K562 (cell line): Measurements from ENCODE around the gene ABCD4. TPM values are rescaled to one million over a fixed set of nuclear protein-coding genes. Genes with fewer than 3 reads are reported as not detected.

ENCODE experiments used
- ATAC-seq: fragments of 200-7000 bp; cut with Tn5 transposase; 3 replicates; pipeline ENCODE4 v1.9.1; 2020; ENCODE audit warnings: moderate library complexity
- BruUV-seq: library from RNA; stranded (reverse); fragments of 400-500 nt; replicated peaks from 2 replicates; lab custom pipeline; 2021; lab: Mats Ljungman, UMichigan
- CTCF ChIA-PET: fragments of 300-600 bp; formaldehyde crosslinking; extraction: SDS; loops from one replicate; lab custom pipeline; 2021; ENCODE audit warnings: low intra/inter-chr PET ratio; lab: Yijun Ruan, JAX
- POLR2A ChIA-PET: fragments of 300-600, 350-650 bp; sonication (Branson Sonifier 250); formaldehyde crosslinking; extraction: SDS; loops from one replicate; lab custom pipeline; 2021; ENCODE audit warnings: antibody characterized with exemption, inconsistent platforms; lab: Yijun Ruan, JAX
- DNase-seq, 4 experiments: peaks; one replicate each; pipeline versions ENCODE4 v3.0.0 to v3.0.0-alpha.2; 2011 to 2018; ENCODE audit warnings: low spot score in 3 of 4, mixed read lengths in 3 of 4; ENCODE audit errors: extremely low read depth in 1 of 4
- FAIRE-seq: peaks from 2 replicates; lab custom pipeline; 2011; peaks lifted over from hg19 to GRCh38; lab: Jason Lieb, UNC
- H2AFZ ChIP-seq: 2 replicates; pipeline ENCODE4 v1.6.0; 2011; ENCODE audit warnings: low read depth, low read length, control low read depth, inconsistent platforms
- H3K27ac ChIP-seq: fragments of 200-600 bp; 3 replicates; pipeline ENCODE4 v1.8.0; 2011; ENCODE audit warnings: low read depth, mild to moderate bottlenecking, control low read depth, inconsistent platforms, low read length, moderate library complexity, mixed read lengths; ENCODE audit errors: extremely low read depth
- H3K27me3 ChIP-seq, 2 experiments: fragments of 300-600 bp in 1 of 2; 2 replicates in 1 of 2; 3 replicates in 1 of 2; pipeline versions ENCODE4 v1.6.0 to v1.8.0; 2011; ENCODE audit warnings: inconsistent platforms in 2 of 2, low read length in 2 of 2, mild to moderate bottlenecking in 1 of 2, mixed read lengths in 1 of 2, moderate library complexity in 1 of 2; ENCODE audit not compliant: control insufficient read depth in 2 of 2, insufficient read depth in 2 of 2
- H3K36me3 ChIP-seq: fragments of 300-600 bp; 3 replicates; pipeline ENCODE4 v1.8.0; 2011; ENCODE audit warnings: mild to moderate bottlenecking, low read length, inconsistent platforms; ENCODE audit not compliant: control insufficient read depth, insufficient read depth
- H3K4me1 ChIP-seq, 2 experiments: fragments of 200-600 bp in 1 of 2; replicated peaks in 1 of 2; 2 replicates in 1 of 2; 3 replicates in 1 of 2; pipeline versions ENCODE4 v1.5.1 to v1.8.0; 2011; ENCODE audit warnings: inconsistent platforms in 2 of 2, low read length in 2 of 2, mild to moderate bottlenecking in 1 of 2, mixed read lengths in 1 of 2, moderate library complexity in 1 of 2; ENCODE audit not compliant: control insufficient read depth in 2 of 2, insufficient read depth in 2 of 2
- H3K4me2 ChIP-seq: 2 replicates; pipeline ENCODE4 v1.6.1; 2011; ENCODE audit warnings: low read length, control low read depth, inconsistent platforms, mixed read lengths; ENCODE audit not compliant: insufficient read depth
- H3K4me3 ChIP-seq: fragments of 200-600 bp; sonication (generic), shearing (Covaris generic); 2 replicates; pipeline ENCODE4 v1.5.1; 2016; ENCODE audit warnings: control low read depth, inconsistent platforms
- H3K79me2 ChIP-seq: fragments of 200-600 bp; 3 replicates; pipeline ENCODE4 v1.8.0; 2011; ENCODE audit warnings: low read length, inconsistent platforms; ENCODE audit not compliant: control insufficient read depth, insufficient read depth
- H3K9ac ChIP-seq, 2 experiments: 2 replicates each; pipeline versions ENCODE4 v1.6.0 to v1.6.1; 2011; ENCODE audit warnings: low read depth in 2 of 2, low read length in 2 of 2, control low read depth in 1 of 2, inconsistent platforms in 1 of 2, mild to moderate bottlenecking in 1 of 2, mixed read lengths in 1 of 2; ENCODE audit not compliant: insufficient read depth in 1 of 2
- H3K9me1 ChIP-seq: one replicate; pipeline ENCODE4 v1.6.0; 2011; ENCODE audit warnings: inconsistent platforms, mild to moderate bottlenecking, low read length, moderate library complexity; ENCODE audit not compliant: control insufficient read depth, insufficient read depth
- H3K9me3 ChIP-seq: replicated peaks from 2 replicates; pipeline ENCODE4 v1.5.1; 2011; ENCODE audit warnings: low read depth, low read length, inconsistent platforms; ENCODE audit not compliant: control insufficient read depth, insufficient read depth
- H4K20me1 ChIP-seq: replicated peaks from 2 replicates; pipeline ENCODE4 v1.6.1; 2011; ENCODE audit warnings: low read length, inconsistent platforms, mixed read lengths; ENCODE audit not compliant: control insufficient read depth, insufficient read depth
- CXXC5 ChIP-seq: fragments of 250-450 bp; sonication (Bioruptor Pico); IDR thresholded peaks from 2 replicates; pipeline ENCODE4 v1.8.0; 2022; ENCODE audit warnings: inconsistent platforms, mild to moderate bottlenecking, moderate library complexity
- KAT8 ChIP-seq: fragments of 450-650 bp; IDR thresholded peaks from 2 replicates; pipeline ENCODE4 v1.6.1; 2016; ENCODE audit warnings: low read depth, mild to moderate bottlenecking
- NCOA2 ChIP-seq, 2 experiments: fragments of 450-650 bp; IDR thresholded peaks; 2 replicates each; pipeline ENCODE4 v1.6.1; 2018; ENCODE audit warnings: mild to moderate bottlenecking in 2 of 2, moderate library complexity in 1 of 2; ENCODE audit not compliant: partially characterized antibody in 2 of 2
- WGBS: fragments of 100-300 bp; shearing (Covaris generic); methylation state at CpG from one replicate; pipeline ENCODE4 v1.1.6; 2016; ENCODE audit warnings: low coverage, mixed read lengths; ENCODE audit not compliant: insufficient coverage; ENCODE audit errors: missing lambda C conversion rate; 5-methylcytosine and 5-hydroxymethylcytosine counted together
- in situ Hi-C: fragments of 300-500 bp; cut with MboI; formaldehyde crosslinking; loops from 4 replicates; pipeline ENCODE4 v1.15.0; 2018; ENCODE audit warnings: inconsistent platforms, mixed read lengths
- intact Hi-C: fragments of 100-400 bp; cut with micrococcal nuclease; formaldehyde crosslinking; loops from 2 replicates; pipeline ENCODE4 v1.14.2; 2022
- polyA plus RNA-seq, 8 experiments: library from polyadenylated mRNA; depleted of rRNA in 4 of 8; stranded (reverse) in 5 of 8; unstranded in 3 of 8; fragments of >200 nt; fragmentation: Nextera tagmentation in 2 of 8; fragmentation: Illumina TruSeq in 1 of 8; extraction: Ambion mirVana in 2 of 8; extraction: Trizol in 1 of 8; gene quantifications; 2 replicates each; pipeline versions ENCODE4 v1.2.1 to v1.2.3, GENCODE V29; 2011 to 2014; ENCODE audit warnings: inconsistent platforms in 1 of 8, missing spikeins in 1 of 8
- total RNA-seq, 7 experiments: library from RNA; depleted of rRNA in 6 of 7; stranded (reverse); fragments of >200 nt in 6 of 7; fragmentation: Illumina TruSeq in 2 of 7; extraction: Trizol in 2 of 7; gene quantifications; 2 replicates each; pipeline versions ENCODE4 v1.2.1 to v1.2.3, GENCODE V29; 2011 to 2021; ENCODE audit warnings: low replicate concordance in 1 of 7
- TF ChIP-seq, protein P1 (sequence below), 3 experiments: IDR thresholded peaks in 2 of 3; conservative IDR thresholded peaks in 1 of 3; 2 replicates each; pipeline ENCODE4 v1.5.1; 2011 to 2012; ENCODE audit warnings: low read length in 3 of 3, mild to moderate bottlenecking in 3 of 3, control low read depth in 2 of 3, improper control_type of control experiment in 1 of 3, inconsistent platforms in 1 of 3, low read depth in 1 of 3, mixed read lengths in 1 of 3, moderate library complexity in 1 of 3; ENCODE audit not compliant: insufficient read depth in 2 of 3

The ABCD4 gene
- total and polyA plus RNA-seq, 9 of the 15 experiments (the other 6 are each of a cell fraction or from before 2014, with no cell fraction given): 3.5 to 17.2 (median 12.4) TPM

DNA sequence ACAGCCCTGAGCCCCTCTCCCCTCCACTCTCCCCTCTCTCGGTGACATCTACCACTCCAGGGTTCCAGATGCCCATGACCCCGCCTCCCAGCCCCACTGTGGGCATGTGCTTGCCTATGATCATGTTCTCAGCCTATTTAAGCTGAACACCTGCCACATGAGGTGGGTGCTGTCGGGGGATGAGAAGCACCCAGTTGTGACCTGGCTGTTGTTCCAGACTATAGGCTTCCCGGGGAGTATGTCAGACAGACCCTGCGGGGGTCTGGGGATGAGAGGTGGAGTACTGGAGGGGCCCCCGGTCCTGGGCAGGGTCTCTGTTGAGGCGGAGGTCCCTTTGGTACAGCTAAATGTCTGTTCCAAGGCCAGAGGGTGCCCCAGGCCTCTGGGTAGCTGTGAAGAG, 57.4 kb downstream of the ABCD4 start (continued):
- TF ChIP-seq NCOA2 (IDR thresholded peaks at IDR 0.05; ENCODE audit: partially characterized antibody in 2 of 2): no peak
- no peak for TF ChIP-seq KAT8

GRCh38 chr14:74244115-74244514, 58.6 kb downstream of the ABCD4 start:
- H3K4me2 ChIP-seq: no peak overlapping the region
- no peaks in the 10 kb centered on the region for H3K9me3 ChIP-seq
- ATAC-seq (peak; percentile 83), FAIRE-seq (no peak), DNase-seq (peak in 2 of 4 experiments; percentile 21 to 25)
- intact Hi-C loops: no loop called here
- peaks cover 0 to 14% of the 10 kb centered on the region in 2 experiments; a peak in 2 of 5 replicates for H3K4me1 ChIP-seq
- ChIA-PET CTCF (no interaction called here), POLR2A (interaction anchor here (0.6 kb wide), 1 partner anchor 26 kb away, joined by 3 read pairs; no protein-coding TSS in a partner anchor)
- H3K9ac ChIP-seq: no peak overlapping the region
- H4K20me1 ChIP-seq: no peaks in the 10 kb centered on the region
- no peaks in the 10 kb centered on the region for H3K36me3 ChIP-seq
- H3K27ac ChIP-seq: no peak overlapping the region
- H2AFZ ChIP-seq: no peak overlapping the region
- in situ Hi-C loops: loop anchor here (5.0 kb wide), 1 partner anchor 127 kb away; no protein-coding TSS in a partner anchor
- no peak for TF ChIP-seq CXXC5 (CRISPR knock-in tag)
- TF ChIP-seq, protein P1, sequence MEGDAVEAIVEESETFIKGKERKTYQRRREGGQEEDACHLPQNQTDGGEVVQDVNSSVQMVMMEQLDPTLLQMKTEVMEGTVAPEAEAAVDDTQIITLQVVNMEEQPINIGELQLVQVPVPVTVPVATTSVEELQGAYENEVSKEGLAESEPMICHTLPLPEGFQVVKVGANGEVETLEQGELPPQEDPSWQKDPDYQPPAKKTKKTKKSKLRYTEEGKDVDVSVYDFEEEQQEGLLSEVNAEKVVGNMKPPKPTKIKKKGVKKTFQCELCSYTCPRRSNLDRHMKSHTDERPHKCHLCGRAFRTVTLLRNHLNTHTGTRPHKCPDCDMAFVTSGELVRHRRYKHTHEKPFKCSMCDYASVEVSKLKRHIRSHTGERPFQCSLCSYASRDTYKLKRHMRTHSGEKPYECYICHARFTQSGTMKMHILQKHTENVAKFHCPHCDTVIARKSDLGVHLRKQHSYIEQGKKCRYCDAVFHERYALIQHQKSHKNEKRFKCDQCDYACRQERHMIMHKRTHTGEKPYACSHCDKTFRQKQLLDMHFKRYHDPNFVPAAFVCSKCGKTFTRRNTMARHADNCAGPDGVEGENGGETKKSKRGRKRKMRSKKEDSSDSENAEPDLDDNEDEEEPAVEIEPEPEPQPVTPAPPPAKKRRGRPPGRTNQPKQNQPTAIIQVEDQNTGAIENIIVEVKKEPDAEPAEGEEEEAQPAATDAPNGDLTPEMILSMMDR (IDR thresholded peaks at IDR 0.05 in 2 of 3, conservative IDR thresholded peaks at IDR 0.05 in 1 of 3; ENCODE audit: insufficient read depth in 2 of 3, low read depth in 1 of 3, low read length in 3 of 3): peak in 2 of 3 experiments; percentile 4 to 29; a peak in 2 of 6 replicates
- no peaks in the 10 kb centered on the region for H3K79me2 ChIP-seq
- BruUV-seq: no TSS peak
- H3K9me1 ChIP-seq: no peaks in the 10 kb centered on the region
- no peak overlapping the region for H3K4me3 ChIP-seq
- 0% methylated on average over 1 of the region's 3 CpGs for WGBS
- H3K27me3 ChIP-seq: peaks cover 27 to 58% of the 10 kb centered on the region in 2 experiments
